GM12891 (cell line): ENCODE results near the gene COL4A2.

ENCODE experiments used
- DNase-seq: peaks from one replicate; pipeline ENCODE4 v3.0.0; 2011; ENCODE audit warnings: low spot score; ENCODE audit not compliant: insufficient read length
- FAIRE-seq: peaks from 2 replicates; lab custom pipeline; 2011; peaks lifted over from hg19 to GRCh38; lab: Jason Lieb, UNC
- PAX5 ChIP-seq: IDR thresholded peaks from 2 replicates; pipeline ENCODE4 v1.6.1; 2011; ENCODE audit warnings: low read length, moderate library complexity, mild to moderate bottlenecking; ENCODE audit not compliant: insufficient read depth, severe bottlenecking
- POLR2A ChIP-seq: IDR thresholded peaks from 2 replicates; pipeline ENCODE4 v1.6.1; 2011; ENCODE audit warnings: low read depth, low read length, control low read depth
- POLR2AphosphoS5 ChIP-seq: IDR thresholded peaks from 2 replicates; pipeline ENCODE4 v1.6.1; 2011; ENCODE audit warnings: low read depth, low read length, control low read depth
- POU2F2 ChIP-seq: IDR thresholded peaks from 2 replicates; pipeline ENCODE4 v1.6.1; 2011; ENCODE audit warnings: low read depth, mild to moderate bottlenecking, control low read depth, low read length, moderate library complexity
- SPI1 ChIP-seq: IDR thresholded peaks from 2 replicates; pipeline ENCODE4 v1.6.1; 2011; ENCODE audit warnings: low read depth, low read length, control low read depth
- TAF1 ChIP-seq: IDR thresholded peaks from 2 replicates; pipeline ENCODE4 v1.6.1; 2011; ENCODE audit warnings: low read depth, low read length, control low read depth

Gene COL4A2

GRCh38 chr13:110445183-110445582, 138.1 kb downstream of the COL4A2 start:
- TF ChIP-seq POLR2A (no peak), SPI1 (peak; percentile 74)
- DNase-seq, result no peak
- peak; percentile 73 for FAIRE-seq

DNA sequence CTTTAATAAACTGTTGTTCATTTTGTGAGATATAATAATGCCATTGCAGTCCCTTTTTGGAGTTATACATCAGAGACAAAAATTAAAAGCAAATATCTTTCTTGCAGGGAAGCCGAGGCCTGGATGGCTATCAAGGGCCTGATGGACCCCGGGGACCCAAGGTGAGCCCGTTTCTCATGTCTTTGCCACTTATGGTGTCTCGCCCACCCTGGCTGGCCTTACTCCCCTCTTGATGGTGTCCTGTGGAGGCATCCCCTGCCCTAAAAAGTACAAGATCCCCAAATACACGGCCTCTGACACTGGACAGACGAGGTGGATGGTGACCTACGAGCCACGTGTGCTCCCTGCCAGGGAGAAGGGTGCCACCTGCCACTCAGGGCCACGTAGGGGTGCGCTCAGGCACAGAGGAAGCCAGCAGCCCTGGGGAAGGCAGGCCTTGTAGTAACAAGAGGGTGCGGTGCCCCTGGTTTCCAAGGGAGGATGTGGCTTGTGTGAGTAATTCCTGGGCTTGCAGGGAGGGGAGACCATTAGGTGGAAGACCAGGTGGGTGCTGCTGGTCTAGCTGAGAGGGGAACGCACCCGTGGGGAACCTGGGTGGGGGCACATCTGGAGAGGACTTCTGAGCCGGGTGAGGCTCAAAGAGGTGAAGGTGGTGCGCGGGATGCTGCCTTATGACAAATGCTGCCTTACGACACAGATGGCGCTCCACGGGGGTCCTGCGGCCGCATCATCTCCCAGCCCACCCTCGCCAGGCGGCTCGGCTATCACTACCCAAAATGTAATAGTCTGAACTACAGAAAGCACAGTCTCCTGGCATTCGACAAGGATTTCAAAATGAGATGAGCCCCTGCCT, 138.9 kb downstream of the COL4A2 start:
- no peak for DNase-seq
- TF ChIP-seq TAF1 (no peak), PAX5 (no peak), POU2F2 (no peak), POLR2AphosphoS5 (no peak), SPI1 (no peak), POLR2A (no peak)

DNA sequence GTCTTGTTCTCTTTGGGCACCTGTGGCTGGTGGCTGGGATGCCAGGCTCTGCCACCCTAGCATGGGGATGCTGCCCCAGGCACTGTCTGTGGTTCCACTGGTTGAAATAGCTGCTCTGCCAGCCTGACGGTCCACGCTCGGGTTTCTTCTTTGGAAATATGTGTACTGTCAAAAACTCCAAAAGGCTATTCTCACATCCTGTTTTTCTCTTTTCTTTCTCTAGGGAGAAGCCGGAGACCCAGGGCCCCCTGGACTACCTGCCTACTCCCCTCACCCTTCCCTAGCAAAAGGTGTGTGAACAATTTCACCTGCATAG, 139.4 kb downstream of the COL4A2 start:
- FAIRE-seq, result no peak
- TF ChIP-seq POLR2A (no peak), POLR2AphosphoS5 (no peak)
- DNase-seq, result no peak

More for the DNA sequence above, 138.9 kb downstream of the COL4A2 start:
- FAIRE-seq, result peak; percentile 31

DNA sequence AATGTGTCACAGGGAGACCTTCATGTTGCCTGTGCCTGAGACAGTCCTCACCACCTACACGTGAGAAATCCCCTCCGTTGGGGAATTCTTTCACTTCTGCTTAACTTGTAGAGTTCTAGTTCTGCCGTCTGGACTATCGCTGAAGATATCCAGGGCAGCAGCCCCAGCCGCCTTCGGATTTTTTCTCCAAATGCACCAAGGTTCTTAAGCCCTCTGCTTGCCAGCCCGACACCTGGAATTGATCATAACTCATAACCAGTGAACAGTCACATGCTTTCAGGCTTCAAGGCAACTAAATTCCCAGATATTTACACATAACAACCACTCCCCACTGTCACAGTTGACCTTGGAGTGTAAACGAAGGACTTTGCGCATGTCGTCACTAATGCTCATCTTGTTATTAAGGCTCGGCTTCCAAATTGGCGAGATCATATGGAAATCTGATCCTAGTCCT, 140.0 kb downstream of the COL4A2 start:
- FAIRE-seq, result no peak
- DNase-seq, result no peak
- no peak for TF ChIP-seq TAF1
- no peak for TF ChIP-seq PAX5
- peak; percentile 95 for TF ChIP-seq SPI1

GRCh38 chr13:110447801-110448200, 140.7 kb downstream of the COL4A2 start:
- TF ChIP-seq SPI1, result no peak
- no peak for TF ChIP-seq POU2F2
- TF ChIP-seq TAF1, result no peak
- TF ChIP-seq POLR2AphosphoS5, result no peak
- no peak for TF ChIP-seq POLR2A
- no peak for TF ChIP-seq PAX5
- FAIRE-seq (no peak), DNase-seq (no peak)

GRCh38 chr13:110448230-110448629, 141.1 kb downstream of the COL4A2 start:
- no peak for TF ChIP-seq POLR2A
- no peak for TF ChIP-seq POLR2AphosphoS5
- no peak for TF ChIP-seq TAF1
- no peak for TF ChIP-seq SPI1
- no peak for TF ChIP-seq POU2F2
- TF ChIP-seq PAX5, result no peak
- DNase-seq (no peak), FAIRE-seq (no peak)

DNA sequence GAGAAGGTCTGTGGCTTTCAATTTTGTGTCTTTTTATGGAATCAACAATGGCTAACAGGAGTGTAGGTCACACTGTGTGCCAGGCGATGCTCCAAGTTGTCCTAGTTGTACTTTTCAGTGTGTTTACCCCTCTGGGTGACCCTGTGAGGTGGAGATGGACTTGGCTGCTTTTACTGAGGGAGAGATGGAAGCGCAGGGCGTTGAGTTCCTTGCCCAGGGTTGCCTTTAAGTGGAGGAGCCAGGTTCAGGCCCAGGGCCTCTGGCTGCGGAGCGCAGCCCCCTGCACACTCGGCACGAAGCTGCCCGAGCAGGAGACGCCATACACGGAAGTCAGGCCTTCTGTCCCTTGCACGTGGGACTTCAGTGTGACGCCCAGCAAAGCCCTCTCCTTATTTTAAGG, 141.6 kb downstream of the COL4A2 start:
- FAIRE-seq, result no peak
- no peak for TF ChIP-seq POU2F2
- TF ChIP-seq POLR2AphosphoS5, result no peak
- no peak for TF ChIP-seq SPI1
- TF ChIP-seq PAX5, result no peak
- TF ChIP-seq POLR2A, result no peak
- TF ChIP-seq TAF1, result no peak
- no peak for DNase-seq

GRCh38 chr13:110449219-110450015, 142.3 kb downstream of the COL4A2 start:
- no peak for DNase-seq
- FAIRE-seq, result no peak
- TF ChIP-seq PAX5 (no peak), POLR2A (no peak), SPI1 (no peak)

DNA sequence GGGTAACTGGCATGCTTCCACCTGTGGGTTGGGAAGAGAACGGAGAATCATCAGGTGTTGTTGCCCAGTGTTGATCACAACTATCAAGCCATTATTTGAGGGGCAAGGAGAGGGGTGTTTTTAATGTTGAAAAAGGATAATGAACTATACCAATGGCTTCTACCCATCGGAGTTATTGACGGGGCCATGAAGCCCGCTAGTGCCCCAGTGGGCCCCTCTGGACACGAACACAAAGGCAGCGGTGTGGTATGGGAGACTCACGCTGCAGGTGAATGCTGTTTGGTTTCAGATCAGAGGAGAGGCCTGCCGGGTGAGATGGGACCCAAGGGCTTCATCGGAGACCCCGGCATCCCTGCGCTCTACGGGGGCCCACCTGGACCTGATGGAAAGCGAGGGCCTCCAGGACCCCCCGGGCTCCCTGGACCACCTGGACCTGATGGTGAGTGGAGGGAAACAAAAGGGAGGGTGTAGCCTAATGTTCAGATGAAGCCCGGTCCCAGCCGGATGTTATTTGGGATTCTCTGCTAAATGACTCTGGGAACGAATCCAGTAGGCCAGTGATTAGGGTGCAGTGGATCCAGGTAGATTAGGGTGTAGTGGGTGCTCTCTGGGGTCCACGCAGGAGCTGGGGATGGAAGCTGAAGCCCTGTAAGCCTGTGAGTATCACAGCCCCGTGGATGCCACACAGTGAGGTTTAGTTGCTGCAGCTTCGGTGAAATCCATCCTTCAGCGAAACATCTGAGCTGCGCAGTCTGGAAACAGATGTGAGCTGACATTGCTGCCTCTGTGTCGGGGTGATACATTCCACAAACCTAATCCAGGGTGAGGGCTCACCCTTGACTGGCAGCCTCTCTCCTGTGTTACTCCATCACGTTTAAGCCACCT, 143.2 kb downstream of the COL4A2 start:
- FAIRE-seq (no peak), DNase-seq (no peak)
- no peak for TF ChIP-seq PAX5
